ENCODE data around the gene CYP2E1.

Gene CYP2E1

GRCh38 chr10:133487085-133487484, 40.1 kb upstream of the CYP2E1 start:
- Histone ChIP-seq H3K4me3 (replicated peaks; ENCODE audit: insufficient read depth, low read length) (no peak overlapping the region), H3K27ac (replicated peaks) (no peak overlapping the region), H3K27me3 (ENCODE audit: insufficient read depth, poor library complexity, severe bottlenecking) (no peaks in the 10 kb centered on the region)
- no peak for TF ChIP-seq GABPA (IDR thresholded peaks at IDR 0.05; ENCODE audit: low read depth)
- TF ChIP-seq, protein P1, sequence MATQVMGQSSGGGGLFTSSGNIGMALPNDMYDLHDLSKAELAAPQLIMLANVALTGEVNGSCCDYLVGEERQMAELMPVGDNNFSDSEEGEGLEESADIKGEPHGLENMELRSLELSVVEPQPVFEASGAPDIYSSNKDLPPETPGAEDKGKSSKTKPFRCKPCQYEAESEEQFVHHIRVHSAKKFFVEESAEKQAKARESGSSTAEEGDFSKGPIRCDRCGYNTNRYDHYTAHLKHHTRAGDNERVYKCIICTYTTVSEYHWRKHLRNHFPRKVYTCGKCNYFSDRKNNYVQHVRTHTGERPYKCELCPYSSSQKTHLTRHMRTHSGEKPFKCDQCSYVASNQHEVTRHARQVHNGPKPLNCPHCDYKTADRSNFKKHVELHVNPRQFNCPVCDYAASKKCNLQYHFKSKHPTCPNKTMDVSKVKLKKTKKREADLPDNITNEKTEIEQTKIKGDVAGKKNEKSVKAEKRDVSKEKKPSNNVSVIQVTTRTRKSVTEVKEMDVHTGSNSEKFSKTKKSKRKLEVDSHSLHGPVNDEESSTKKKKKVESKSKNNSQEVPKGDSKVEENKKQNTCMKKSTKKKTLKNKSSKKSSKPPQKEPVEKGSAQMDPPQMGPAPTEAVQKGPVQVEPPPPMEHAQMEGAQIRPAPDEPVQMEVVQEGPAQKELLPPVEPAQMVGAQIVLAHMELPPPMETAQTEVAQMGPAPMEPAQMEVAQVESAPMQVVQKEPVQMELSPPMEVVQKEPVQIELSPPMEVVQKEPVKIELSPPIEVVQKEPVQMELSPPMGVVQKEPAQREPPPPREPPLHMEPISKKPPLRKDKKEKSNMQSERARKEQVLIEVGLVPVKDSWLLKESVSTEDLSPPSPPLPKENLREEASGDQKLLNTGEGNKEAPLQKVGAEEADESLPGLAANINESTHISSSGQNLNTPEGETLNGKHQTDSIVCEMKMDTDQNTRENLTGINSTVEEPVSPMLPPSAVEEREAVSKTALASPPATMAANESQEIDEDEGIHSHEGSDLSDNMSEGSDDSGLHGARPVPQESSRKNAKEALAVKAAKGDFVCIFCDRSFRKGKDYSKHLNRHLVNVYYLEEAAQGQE (IDR thresholded peaks at IDR 0.05; ENCODE audit: insufficient replicate concordance, low read depth): no peak
- no peak for TF ChIP-seq SPI1 (IDR thresholded peaks at IDR 0.05; ENCODE audit: borderline replicate concordance, low read depth)
- no peak for TF ChIP-seq CTCF (IDR thresholded peaks at IDR 0.05; ENCODE audit: insufficient read depth, low read length)
- TF ChIP-seq POLR2AphosphoS5 (IDR thresholded peaks at IDR 0.05; ENCODE audit: low read depth): no peak
- DNase-seq (ENCODE audit: low read depth in 1 of 2, low spot score in 1 of 2): no peak

DNA sequence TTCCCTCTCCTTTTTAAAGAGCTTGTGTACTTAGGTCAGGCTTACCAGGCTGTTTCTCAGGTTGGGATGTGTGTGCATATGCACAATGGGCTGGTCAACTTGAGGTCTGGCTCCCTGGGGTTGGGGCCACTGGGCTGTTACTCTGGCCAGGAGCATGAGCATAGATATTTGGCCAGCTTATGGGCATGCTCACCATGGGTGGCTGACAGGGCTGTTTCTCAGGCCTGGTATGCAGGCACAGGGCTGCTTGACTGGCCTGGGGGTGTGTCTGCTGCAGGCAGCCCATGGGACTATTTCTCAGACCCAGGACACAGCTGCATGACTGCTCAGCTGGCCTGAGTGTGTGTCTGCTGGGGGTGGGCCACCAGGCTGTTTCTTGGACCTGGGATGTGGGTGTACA, 38.8 kb upstream of the CYP2E1 start:
- H3K4me3 ChIP-seq (replicated peaks; ENCODE audit: insufficient read depth, low read length): no peak overlapping the region
- no peak for DNase-seq (ENCODE audit: low read depth in 1 of 2, low spot score in 1 of 2)
- TF ChIP-seq CTCF (IDR thresholded peaks at IDR 0.05; ENCODE audit: insufficient read depth, low read length): no peak
- TF ChIP-seq, protein P1 (IDR thresholded peaks at IDR 0.05; ENCODE audit: insufficient replicate concordance, low read depth): no peak
- no peak for TF ChIP-seq SPI1 (IDR thresholded peaks at IDR 0.05; ENCODE audit: borderline replicate concordance, low read depth)
- no peak overlapping the region for H3K27ac ChIP-seq (replicated peaks)
- no peaks in the 10 kb centered on the region for H3K27me3 ChIP-seq (ENCODE audit: insufficient read depth, poor library complexity, severe bottlenecking)

DNA sequence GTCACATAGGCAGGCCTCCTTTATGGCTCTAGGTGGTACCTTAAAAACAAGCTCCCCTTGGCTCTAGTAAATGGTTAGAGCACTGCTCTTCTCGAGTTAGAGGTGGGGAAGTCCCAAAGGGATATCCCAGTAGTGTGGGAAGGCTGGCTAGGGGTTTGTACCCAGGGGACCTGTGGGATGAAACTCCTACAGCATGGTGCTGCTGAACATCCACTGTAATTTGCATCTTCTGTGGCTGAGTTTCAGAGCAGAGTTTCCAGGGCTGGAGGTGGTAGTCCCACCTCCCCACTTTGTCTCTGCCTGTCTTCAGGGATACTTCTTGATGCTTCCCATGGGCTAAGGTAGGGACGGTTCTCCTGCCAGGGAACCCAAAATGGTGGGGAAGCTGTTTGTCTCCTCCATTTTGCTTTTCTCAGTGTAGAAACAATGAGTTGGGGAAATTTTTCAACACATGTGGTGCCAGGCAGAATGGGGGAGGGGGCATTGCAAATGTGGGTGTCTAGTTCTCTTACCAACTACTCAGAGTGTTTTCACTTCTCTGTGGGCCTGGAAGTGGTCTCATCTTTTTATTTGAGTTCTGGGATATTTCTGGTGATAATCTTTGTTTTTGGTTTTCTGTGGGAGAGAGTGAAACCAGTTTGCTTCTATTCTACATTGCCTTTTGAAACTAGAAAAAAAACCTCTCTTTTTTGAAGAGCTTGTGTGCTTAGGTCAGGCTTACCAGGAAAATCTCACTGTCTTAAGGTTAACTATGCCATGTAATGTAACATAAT, 37.2 kb upstream of the CYP2E1 start:
- Histone ChIP-seq H3K27ac (replicated peaks) (no peak overlapping the region), H3K27me3 (ENCODE audit: insufficient read depth, poor library complexity, severe bottlenecking) (no peaks in the 10 kb centered on the region), H3K4me3 (replicated peaks; ENCODE audit: insufficient read depth, low read length) (no peak overlapping the region)
- DNase-seq (ENCODE audit: low read depth in 1 of 2, low spot score in 1 of 2): no peak
- no peak for TF ChIP-seq SPI1 (IDR thresholded peaks at IDR 0.05; ENCODE audit: borderline replicate concordance, low read depth)
- TF ChIP-seq GABPA (IDR thresholded peaks at IDR 0.05; ENCODE audit: low read depth): no peak
- no peak for TF ChIP-seq CTCF (IDR thresholded peaks at IDR 0.05; ENCODE audit: insufficient read depth, low read length)
- TF ChIP-seq, protein P1 (IDR thresholded peaks at IDR 0.05; ENCODE audit: insufficient replicate concordance, low read depth): no peak

All from HL-60 (cell line).